IPS-20b (cell line): ENCODE results near the gene EIF3I.

ENCODE experiments used
- H3K27ac ChIP-seq: one replicate; pipeline ENCODE4 v1.5.1; 2013; ENCODE audit warnings: low read length
- H3K27me3 ChIP-seq: 2 replicates; pipeline ENCODE4 v1.6.1; 2013; ENCODE audit warnings: mild to moderate bottlenecking, low read length, inconsistent platforms; ENCODE audit not compliant: insufficient read depth
- H3K36me3 ChIP-seq: 2 replicates; pipeline ENCODE4 v1.6.1; 2013; ENCODE audit warnings: low read depth, mild to moderate bottlenecking, inconsistent platforms, low read length, moderate library complexity; ENCODE audit not compliant: insufficient read depth
- H3K4me1 ChIP-seq: 2 replicates; pipeline ENCODE4 v1.6.1; 2013; ENCODE audit warnings: mild to moderate bottlenecking, control low read depth, inconsistent platforms, low read length, moderate library complexity; ENCODE audit not compliant: insufficient read depth
- H3K4me3 ChIP-seq: 2 replicates; pipeline ENCODE4 v1.5.1; 2013; ENCODE audit warnings: mild to moderate bottlenecking, low read length, inconsistent platforms
- H3K9ac ChIP-seq: 2 replicates; pipeline ENCODE4 v1.6.1; 2013; ENCODE audit warnings: low read depth, mild to moderate bottlenecking, inconsistent platforms, low read length, moderate library complexity
- H3K9me3 ChIP-seq: 2 replicates; pipeline ENCODE4 v1.6.1; 2013; ENCODE audit warnings: mild to moderate bottlenecking, low read depth, low read length, inconsistent platforms; ENCODE audit not compliant: insufficient read depth

The EIF3I gene

DNA sequence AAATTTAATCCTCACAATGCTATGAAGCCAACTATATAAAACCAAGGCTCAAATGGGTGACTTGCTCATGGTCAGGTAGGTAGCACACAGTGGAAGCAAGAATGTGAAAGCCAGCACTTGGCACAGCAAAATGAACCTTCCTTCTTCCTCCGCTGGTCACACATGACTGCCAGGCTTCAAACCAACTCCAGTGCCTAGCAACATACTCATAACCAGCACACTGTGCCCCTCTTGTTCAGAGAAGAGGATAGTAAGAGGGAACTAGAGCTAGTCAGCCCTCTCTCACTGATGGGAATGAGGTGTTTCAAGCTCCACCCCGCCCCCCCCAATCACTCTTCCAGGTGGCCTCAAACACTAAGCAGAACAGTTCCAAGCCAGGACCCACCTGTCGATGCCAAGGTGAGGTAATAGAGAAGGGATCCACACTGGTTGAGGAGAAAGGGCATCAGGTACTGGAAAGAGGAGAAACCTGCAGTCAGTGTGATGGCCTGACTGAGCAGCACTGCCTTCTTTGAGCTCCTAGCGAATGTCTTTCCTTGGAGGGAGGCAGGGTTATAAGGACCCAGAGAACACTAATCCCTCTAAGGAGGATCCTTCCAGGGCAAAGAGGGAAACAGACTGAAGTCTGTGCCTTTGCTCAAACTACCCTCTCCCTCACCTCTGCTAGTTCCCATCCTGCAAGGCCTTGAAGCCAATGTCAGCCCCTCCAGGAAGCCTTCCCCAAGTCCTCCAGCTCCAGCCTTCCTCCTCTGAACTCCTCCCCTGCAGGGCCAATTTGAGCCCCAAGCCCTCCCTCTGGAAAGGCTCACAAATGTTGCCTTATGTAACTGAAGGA, 1.2 kb upstream of the EIF3I start:
- peaks cover 35% of the 10 kb centered on the region for H3K36me3 ChIP-seq
- no peak overlapping the region for H3K27ac ChIP-seq
- H3K4me1 ChIP-seq, result peaks cover 8% of the 10 kb centered on the region; the same call in 1 of the 2 replicates
- H3K4me3 ChIP-seq, result peak overlapping the region; percentile 99
- H3K9ac ChIP-seq, result peak overlapping the region; percentile 98
- H3K27me3 ChIP-seq, result no peaks in the 10 kb centered on the region
- H3K9me3 ChIP-seq, result no peaks in the 10 kb centered on the region

DNA sequence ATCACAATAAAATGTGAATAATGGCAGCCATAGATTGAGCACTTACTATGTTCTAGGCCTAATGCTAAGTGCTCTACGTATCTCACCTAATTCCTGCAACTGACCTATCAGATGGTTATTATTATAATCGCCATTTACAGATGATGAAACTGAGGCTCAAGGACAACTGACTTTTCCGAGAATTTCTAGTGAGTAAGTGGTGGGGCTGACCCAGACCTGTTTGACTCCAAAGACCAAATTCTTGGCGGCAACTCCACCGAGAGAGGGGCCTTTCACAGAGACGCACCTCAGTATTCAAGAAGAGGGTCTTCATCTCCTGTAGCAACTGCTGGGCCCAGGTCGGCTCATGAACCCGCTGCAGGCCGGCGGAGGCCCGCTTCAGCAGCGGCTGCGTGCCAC, 627 bp upstream of the EIF3I start:
- Histone ChIP-seq H3K9ac (peak overlapping the region; percentile 98), H3K4me1 (peaks cover 8% of the 10 kb centered on the region; the same call in 1 of the 2 replicates), H3K27me3 (no peaks in the 10 kb centered on the region), H3K27ac (no peak overlapping the region), H3K4me3 (peak overlapping the region; percentile 99), H3K36me3 (peaks cover 37% of the 10 kb centered on the region), H3K9me3 (no peaks in the 10 kb centered on the region)

DNA sequence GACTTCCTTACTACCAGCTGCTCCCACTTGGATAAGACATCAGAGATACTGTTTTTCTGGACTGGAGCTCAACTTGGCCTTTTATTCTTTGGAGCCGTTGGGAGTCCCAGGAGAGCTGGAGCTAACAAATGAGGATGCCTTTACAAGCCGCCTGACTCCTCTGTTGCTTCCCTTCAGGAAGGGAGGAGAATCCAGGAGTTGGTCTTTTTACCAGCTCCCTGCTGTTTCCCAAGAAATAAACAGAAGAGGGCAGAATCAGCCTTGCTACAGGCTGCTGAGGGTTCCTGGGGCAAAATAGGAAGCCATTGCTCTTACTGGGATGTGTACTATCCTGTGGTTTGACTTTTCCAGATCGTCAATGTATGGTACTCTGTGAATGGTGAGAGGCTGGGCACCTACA, 1.5 kb downstream of the EIF3I start:
- Histone ChIP-seq H3K27me3 (no peaks in the 10 kb centered on the region), H3K4me3 (peak overlapping the region; percentile 33; the same call in 1 of the 2 replicates), H3K4me1 (peaks cover 8% of the 10 kb centered on the region; the same call in 1 of the 2 replicates), H3K9ac (no peak overlapping the region; the same call in 1 of the 2 replicates), H3K36me3 (peaks cover 49% of the 10 kb centered on the region), H3K9me3 (no peaks in the 10 kb centered on the region), H3K27ac (no peak overlapping the region)

DNA sequence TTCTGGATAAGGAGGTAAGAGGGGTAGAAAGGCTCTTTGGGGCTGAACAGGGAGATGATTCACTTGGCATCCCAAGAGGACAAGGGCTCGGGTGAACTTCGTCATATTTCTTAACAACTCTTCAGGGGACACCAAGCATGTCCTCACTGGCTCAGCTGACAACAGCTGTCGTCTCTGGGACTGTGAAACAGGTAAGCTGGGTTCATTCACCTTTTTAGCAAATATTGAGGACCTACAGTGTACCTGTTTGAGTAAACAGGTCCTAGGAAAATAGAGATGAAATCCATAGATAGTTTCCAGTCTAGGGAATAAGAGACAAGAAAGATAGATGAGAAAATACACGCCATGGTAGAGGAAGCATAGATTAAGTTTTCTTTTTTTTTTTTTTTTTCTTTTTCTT, 2.1 kb downstream of the EIF3I start:
- no peak overlapping the region for H3K4me3 ChIP-seq
- no peaks in the 10 kb centered on the region for H3K9me3 ChIP-seq
- peaks cover 54% of the 10 kb centered on the region for H3K36me3 ChIP-seq
- H3K27ac ChIP-seq, result no peak overlapping the region
- H3K27me3 ChIP-seq, result no peaks in the 10 kb centered on the region
- peaks cover 8% of the 10 kb centered on the region; the same call in 1 of the 2 replicates for H3K4me1 ChIP-seq
- H3K9ac ChIP-seq, result no peak overlapping the region

DNA sequence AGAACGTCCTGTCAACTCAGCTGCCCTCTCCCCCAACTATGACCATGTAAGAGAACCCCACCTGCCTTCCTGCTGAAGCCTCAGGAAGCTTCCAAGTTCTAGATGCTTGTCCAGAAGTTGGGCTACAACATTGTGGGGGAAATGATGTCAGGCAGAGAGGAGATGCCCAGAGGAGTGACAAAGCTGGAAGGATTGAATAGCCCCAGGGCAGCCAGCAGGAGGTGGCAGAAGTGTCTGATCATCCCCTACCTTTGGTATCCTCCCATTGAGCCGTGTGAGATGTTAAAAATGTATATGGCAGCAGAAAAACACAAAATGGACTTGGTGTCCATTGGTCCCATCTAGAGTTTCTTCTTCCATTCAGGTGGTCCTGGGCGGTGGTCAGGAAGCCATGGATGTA, 6.6 kb downstream of the EIF3I start:
- no peaks in the 10 kb centered on the region for H3K4me1 ChIP-seq
- no peak overlapping the region for H3K4me3 ChIP-seq
- H3K27me3 ChIP-seq, result no peaks in the 10 kb centered on the region
- no peak overlapping the region for H3K27ac ChIP-seq
- no peak overlapping the region for H3K9ac ChIP-seq
- peaks cover 85% of the 10 kb centered on the region for H3K36me3 ChIP-seq
- no peaks in the 10 kb centered on the region for H3K9me3 ChIP-seq

DNA sequence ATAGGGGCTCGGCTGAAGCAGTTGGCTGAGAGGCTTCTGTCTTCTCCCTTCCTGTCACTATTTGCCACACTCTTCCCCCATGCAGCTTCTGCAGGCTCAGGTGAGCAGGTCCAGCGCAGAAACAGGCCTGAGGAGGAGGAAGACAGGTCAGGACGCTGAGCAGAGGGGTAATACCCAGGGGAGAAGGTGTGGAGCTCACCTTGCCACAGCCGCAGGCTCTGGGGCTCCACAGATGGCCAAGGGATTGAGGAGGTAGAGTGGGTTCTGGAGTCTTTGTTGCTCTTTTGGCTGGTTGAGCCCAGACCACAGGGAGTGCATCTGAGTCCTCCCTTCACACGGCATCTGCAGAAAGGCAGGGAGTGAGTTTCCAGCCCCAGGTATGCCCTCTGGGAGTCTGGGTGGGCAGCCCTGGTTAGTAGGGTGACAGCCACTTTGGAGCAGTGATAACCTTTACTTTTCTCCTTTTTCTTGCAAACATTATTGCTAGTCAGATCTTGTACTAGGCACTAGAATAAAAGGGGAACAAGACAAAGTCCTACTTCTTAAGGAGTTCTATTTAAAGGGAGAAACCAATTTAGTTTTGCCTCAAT, 9.7 kb downstream of the EIF3I start:
- H3K27ac ChIP-seq, result no peak overlapping the region
- H3K27me3 ChIP-seq, result no peaks in the 10 kb centered on the region
- peaks cover 79% of the 10 kb centered on the region for H3K36me3 ChIP-seq
- no peak overlapping the region for H3K9ac ChIP-seq
- no peak overlapping the region for H3K4me3 ChIP-seq
- no peaks in the 10 kb centered on the region for H3K9me3 ChIP-seq
- no peaks in the 10 kb centered on the region for H3K4me1 ChIP-seq

DNA sequence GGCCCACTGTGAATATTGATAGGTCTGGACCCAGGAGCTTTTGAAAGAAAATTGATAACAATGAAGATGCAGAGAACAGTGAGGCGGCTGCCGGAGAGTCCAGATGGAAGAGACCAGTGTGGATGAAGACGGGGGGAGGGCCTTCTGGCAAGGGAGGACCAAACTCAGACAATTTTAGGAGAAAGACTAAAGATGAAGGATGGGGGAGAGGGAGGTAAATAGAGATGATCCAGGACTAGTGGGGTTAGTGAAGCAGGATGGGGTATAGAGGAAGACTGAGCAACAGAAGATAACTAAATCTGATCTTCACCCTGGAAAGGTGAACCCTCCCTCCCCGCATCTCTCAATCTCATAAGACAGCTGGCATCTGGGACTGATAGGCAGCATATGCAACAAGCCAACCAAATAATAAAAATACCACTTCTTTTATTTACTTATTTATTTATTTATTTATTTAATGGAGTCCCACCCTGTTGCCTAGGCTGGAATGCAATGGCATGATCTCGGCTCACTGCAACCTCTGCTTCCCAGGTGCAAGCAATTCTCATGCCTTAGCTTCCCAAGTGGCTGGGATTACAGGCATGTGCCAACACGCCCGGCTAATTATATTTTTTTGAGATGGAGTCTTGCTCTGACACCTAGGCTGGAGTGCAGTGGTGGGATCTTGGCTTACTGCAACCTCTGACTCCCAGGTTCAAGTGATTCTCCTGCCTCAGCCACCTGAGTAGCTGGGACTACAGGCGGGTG, 10.5 kb downstream of the EIF3I start:
- Histone ChIP-seq H3K27ac (no peak overlapping the region), H3K9ac (no peak overlapping the region), H3K36me3 (peaks cover 71% of the 10 kb centered on the region), H3K27me3 (no peaks in the 10 kb centered on the region), H3K4me1 (no peaks in the 10 kb centered on the region), H3K9me3 (no peaks in the 10 kb centered on the region), H3K4me3 (no peak overlapping the region)

DNA sequence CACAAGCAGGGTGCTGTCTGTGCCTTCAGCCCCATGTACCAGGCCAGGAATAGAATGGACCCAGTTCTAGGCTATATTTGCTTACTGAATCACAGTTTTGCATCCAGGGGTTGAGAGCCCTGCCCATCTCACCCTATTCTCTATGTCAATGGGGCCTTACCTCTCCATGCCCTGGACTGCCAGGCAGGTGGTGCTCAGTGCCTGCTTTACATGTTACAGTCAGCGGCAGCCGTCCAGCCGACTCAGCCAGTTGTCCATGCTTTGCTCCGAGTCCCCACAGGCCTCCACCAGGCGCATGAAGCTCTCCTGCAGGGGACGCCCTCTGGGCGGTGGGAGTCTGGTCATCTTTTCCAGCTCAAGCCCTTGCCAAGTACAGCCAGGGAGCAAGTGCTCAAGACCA, 12.6 kb downstream of the EIF3I start:
- H3K36me3 ChIP-seq, result peaks cover 53% of the 10 kb centered on the region
- no peak overlapping the region for H3K9ac ChIP-seq

DNA sequence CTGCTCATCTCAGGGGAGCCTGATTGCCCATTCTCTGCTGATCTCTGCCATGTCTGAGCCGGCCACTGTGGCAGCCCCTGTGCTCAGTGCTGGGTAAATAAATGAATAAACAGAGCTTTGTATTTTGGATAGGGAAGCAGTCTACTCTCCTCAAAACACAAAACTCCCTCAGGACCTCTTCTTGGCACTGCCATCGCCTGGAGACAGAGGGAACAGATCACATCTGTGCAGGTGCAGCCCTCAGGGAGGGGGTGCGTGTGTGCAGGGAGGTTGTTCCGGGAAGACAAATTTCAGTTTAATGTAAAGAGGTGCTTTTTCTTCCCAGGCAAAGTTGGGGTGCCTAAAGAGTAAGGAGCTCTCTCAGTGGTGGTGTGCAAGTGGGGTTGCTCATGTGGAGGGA, 17.1 kb downstream of the EIF3I start:
- H3K36me3 ChIP-seq, result peaks cover 19% of the 10 kb centered on the region
- peak overlapping the region; percentile 21 for H3K27ac ChIP-seq
- H3K4me3 ChIP-seq, result peak overlapping the region; percentile 88
- no peaks in the 10 kb centered on the region; the same call in 1 of the 2 replicates for H3K27me3 ChIP-seq
- H3K9ac ChIP-seq, result peak overlapping the region; percentile 88
- no peaks in the 10 kb centered on the region for H3K9me3 ChIP-seq
- peaks cover 3% of the 10 kb centered on the region; the same call in 1 of the 2 replicates for H3K4me1 ChIP-seq

More for the DNA sequence above, 12.6 kb downstream of the EIF3I start:
- H3K4me3 ChIP-seq, result no peak overlapping the region
- no peaks in the 10 kb centered on the region for H3K9me3 ChIP-seq
- no peak overlapping the region for H3K27ac ChIP-seq
- H3K4me1 ChIP-seq, result no peaks in the 10 kb centered on the region
- no peaks in the 10 kb centered on the region for H3K27me3 ChIP-seq

DNA sequence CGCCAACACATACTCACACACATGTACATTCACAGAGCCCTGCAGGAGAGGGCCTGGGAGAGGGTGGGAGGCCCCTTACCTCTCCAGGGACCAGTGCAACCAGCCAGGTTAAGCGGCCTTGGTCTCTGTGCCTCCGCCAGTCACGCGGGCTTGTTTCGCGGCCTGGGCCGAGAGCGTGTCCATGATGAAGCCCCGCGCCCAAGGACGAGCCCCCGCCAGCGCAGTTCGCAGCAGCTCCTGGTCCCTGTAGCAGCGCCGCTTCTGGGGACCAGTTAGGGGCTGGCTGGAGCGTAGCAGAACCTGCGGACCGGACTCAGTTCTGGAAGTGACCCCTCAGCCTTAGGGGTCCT, 17.6 kb downstream of the EIF3I start:
- H3K27me3 ChIP-seq, result no peaks in the 10 kb centered on the region; the same call in 1 of the 2 replicates
- H3K27ac ChIP-seq, result peak overlapping the region; percentile 21
- no peaks in the 10 kb centered on the region for H3K9me3 ChIP-seq
- H3K4me1 ChIP-seq, result peaks cover 3% of the 10 kb centered on the region; the same call in 1 of the 2 replicates
- H3K9ac ChIP-seq, result peak overlapping the region; percentile 88
- peaks cover 15% of the 10 kb centered on the region; the same call in 1 of the 2 replicates for H3K36me3 ChIP-seq
- H3K4me3 ChIP-seq, result peak overlapping the region; percentile 88

DNA sequence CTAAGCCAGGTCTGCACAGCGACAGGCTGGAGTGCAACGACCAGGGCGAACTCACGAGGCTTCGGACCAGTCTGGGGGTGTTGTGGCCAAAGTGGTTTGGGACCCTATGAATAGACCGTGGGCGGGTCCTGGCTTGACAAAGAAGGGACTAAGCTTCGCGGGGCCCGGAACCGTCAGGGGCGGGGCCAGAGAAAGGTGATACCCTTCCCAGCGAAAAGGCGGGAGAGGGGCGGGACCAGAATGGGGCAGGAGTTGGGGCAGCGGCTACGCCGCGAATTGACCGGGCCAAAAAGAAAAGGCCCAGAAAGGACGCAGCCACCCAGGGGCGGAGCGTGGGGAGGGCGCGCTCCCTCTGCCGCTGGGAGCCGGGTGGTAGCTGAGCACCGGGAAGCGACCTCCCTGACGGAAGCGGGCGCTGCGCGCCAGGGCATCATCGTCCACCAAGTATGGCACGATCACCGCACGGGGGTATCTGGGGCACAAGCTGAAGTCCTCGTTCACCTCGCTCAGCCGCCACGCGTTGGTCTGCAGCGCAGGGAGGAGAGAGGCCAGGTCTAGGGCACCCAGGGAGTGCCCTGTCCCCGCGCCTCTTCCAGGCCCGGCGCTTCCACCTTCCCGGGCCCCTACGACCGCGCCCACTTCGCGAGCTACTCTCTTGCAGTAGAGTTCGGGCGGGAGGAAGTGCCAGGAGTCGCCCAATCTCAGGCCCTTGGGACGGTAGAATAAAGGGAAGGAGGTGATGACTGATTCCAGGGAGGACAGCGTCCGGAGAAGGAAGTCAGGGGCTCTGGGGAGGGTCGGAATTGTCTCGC, 18.1 kb downstream of the EIF3I start:
- H3K27me3 ChIP-seq, result no peaks in the 10 kb centered on the region; the same call in 1 of the 2 replicates
- H3K27ac ChIP-seq, result peak overlapping the region; percentile 21
- peaks cover 3% of the 10 kb centered on the region; the same call in 1 of the 2 replicates for H3K4me1 ChIP-seq
- H3K9ac ChIP-seq, result peak overlapping the region; percentile 88
- H3K4me3 ChIP-seq, result peak overlapping the region; percentile 88
- H3K9me3 ChIP-seq, result no peaks in the 10 kb centered on the region
- H3K36me3 ChIP-seq, result peaks cover 9% of the 10 kb centered on the region; the same call in 1 of the 2 replicates
